ENCODE data around the gene MAN1A1.

Gene MAN1A1

DNA sequence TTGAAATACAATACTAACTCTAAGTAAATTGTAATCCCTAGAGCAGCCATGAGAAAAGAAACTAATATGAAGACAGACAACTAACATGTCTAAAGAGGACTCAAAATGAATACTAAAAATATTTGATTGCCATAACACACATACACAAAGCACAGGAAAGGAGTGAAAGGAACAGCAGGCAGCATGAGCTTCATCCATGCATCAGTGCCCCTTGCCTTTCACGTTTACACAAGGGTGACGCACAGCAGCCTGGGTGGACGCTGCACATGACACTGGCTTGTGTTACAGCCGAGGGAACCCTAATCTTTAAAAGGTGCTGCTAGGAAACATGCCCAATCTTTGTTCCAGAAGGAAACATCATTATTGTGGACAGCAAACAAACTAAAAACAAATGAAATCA, 123.5 kb downstream of the MAN1A1 start:
- DNase-seq: no peak

DNA sequence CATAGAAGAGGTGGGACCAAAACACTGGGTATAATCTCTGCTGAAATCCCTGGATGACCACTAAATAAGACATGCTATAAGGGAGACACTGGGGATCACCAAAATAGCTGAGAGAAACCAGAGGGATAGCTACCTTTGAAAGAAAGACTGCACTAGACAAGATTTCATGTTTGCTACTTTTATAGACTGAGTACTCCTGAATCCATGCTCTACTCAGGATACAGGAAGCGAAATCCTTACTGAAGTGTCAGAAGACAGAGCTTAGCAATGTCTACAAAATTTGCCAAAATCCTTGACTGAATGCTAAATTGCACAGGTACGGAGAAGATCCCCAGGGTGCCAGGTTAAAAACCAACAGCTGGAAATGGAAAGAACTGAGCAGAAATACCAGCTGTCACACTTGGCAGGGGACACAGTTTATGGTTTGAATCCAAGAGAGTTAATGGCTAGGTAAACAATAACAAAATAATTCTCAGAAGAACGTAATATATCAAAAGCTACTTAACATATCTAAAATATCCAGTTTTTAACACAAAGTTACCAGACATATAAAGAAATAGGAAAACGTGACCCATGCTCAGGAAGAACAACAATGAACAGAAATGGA, 125.4 kb downstream of the MAN1A1 start:
- DNase-seq: peak; percentile 73

DNA sequence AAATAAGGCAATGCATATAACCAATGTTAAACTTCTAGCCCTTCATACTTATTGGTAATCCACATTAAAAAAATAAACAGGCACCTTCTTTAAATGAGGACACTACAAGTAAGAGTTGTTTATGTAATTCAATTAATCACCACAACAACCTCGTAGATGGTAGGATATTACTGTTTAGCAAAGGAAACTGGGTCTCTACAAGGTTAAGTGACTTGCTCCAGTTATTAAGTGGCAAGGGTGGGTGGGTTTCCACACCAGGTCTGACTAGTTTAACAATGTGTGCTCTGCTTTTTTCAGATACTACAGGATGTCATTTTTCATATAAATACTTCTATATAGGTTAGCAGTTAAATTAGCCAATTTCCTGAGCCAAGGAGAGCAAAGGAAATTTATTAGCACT, 129.1 kb downstream of the MAN1A1 start:
- DNase-seq: no peak

DNA sequence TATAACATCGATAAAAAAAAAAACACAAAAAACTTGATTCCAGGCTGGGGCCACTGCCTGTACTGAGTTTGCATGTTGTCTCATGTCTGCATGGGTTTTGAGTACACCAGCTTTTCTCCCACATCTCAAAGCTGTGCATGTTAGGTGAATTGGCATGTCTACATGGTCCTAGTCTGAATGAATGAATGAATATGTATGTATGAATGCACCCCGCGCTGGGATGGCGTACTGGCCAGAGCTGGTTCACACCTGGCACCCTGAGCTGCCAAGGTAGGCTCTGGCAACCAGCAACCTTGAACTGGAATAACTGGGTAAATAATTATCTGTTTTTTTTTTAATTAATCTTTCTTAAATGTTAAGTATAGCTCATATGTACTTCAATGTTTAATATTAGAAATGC, 131.0 kb downstream of the MAN1A1 start:
- no peak for DNase-seq

DNA sequence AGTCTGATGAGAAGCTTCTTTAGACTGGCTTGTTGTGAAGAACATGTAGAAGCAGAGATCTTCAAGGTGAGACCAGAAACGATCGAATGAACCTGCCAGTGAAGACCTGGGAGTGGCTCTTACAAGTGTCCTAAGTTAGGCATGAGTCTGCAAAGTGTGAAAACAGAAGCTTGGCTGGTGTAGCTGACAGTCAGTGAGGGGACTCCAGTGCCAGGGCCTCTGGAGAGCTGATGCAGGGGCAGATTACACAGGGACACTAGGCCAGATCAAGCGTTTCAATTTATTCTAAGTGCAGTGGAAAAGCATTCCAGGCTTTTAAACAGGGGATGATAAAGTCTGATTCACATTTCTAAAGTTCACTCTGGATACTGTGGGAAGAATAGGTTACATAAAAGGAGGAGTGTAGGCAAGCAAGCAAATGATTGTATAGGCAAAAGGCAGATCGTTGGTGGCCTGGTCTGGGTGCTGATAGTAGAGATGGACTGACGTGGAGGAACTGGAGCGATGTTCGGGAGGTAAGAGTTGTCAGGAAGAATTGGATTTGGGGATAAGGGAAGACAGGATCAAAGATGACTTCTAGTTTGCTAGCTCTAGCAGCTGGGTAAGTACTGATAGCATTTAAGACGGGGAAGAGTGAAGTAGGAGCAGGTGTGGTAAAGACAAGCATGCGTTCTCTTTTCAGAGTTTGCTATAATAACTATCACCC, 133.5 kb downstream of the MAN1A1 start:
- no peak for DNase-seq

DNA sequence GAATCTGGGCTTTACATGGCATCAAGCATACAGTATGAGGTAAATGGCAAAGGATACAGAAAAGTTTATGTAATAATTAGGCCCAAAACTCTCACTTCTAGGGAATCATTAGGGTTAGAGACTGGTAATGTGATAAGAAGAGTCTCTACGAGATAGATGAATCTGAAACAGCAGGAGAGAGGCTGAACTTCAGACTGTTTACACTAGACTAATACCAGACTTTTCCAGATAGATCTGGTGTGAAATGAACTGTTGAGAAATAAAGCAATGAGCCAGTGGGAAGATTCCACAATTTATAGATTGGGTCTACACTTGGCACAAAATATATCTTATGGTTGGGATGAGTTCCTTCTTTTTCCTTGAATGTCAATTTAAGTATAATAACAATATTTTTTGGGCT, 134.3 kb downstream of the MAN1A1 start:
- DNase-seq: no peak

DNA sequence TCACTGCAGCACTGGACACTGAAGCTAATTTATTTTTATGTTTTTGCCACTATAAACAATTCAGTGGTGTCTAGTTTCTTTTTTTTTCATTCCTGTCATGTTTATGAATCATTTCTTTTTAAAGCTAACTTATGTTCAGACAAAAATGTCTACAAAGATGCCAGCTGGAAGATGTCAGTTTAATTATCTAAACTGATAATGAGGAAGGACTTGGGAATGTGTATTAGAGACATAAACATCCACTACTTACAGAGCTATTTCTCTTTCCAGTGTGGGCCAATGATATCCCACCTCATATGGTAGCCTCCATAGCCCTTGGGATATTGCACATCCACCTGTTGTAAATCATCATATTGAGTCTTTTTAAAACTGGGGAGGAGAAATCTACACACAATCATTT, 139.0 kb downstream of the MAN1A1 start:
- no peak for DNase-seq

DNA sequence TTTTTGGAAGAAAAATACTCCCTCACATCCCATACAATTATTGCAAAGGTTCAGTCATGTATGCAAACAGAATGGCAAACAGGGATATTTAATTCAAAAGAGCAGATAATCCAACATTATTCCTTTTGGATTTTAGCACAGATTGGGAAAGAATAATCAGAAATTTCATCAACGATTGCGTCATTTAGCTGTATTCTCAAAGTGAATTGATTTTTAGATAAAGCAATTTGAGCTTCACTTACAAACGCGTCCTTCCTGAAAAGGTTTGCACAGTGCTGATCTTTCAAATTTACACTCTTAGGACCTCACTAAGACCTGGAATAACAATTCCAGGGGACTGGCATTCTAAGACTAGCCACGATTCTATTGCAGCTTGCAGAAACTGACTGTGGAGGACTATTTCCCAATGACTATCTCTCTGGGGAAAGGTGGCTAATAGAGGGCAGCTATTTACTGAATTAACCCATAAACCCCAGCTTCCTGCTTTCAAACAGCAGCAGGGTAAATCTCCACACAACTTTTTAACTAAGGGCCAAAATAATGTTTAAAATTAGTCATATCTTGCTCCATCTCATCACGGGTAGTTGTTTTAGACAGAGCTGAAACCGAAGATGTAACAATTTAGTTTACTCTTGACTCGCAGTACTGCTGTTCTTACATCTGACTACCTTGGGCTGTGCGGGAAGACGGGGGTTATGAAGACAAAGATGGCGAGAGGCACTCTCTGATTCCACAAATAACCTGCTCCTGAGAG, 139.9 kb downstream of the MAN1A1 start:
- DNase-seq: no peak

DNA sequence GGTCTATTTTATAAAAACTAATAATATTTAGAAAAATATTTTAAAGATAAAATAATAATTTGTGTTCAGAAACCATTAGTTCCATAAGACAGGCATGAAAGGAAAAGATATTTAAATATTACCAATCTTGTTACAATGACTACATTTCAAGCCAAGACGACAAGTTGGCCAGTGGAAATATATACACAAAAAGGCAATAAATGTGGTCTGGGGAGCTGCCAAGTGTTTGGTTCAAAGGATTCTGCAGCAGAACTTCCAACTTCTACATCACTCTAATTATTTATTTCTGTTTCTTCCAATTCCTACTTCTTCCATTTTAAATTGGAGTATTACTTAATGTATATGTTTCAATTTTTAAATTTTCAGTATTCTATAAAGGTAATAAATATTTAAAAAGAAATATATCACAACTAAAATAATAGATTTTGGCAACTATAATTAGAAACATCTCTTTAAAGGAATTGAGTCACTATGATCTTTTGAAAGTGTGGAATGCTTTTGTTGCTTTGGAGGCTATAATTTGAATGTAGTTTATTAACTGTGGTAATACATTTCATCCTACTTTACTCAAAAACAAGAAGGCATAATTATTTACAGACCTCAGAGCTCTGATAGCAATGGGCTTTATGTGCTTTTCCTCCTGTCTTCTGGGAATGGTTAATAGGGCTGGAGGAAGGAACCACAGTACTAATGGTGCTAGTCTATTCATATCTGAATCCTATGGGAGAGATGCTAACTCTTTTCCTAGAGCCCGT, 141.4 kb downstream of the MAN1A1 start:
- peak; percentile 16 for DNase-seq

DNA sequence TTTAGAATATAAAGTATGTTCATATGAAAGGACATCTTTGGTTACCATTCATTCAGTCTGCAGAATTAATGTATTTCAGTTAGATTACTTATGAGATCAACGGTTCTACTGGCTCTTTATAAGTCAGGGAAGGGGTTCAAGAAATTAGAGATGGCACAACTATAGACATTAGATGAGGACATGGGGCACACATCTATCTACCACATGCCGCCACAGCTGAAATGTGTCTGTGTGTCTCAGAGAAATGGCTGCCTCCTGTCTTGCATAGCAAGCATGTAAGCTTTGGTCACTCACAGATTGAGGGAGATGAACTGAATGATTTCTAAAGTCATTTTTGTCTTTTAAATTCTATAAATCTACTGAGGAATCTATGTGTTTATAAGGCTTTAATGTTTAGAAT, 142.2 kb downstream of the MAN1A1 start:
- no peak for DNase-seq

DNA sequence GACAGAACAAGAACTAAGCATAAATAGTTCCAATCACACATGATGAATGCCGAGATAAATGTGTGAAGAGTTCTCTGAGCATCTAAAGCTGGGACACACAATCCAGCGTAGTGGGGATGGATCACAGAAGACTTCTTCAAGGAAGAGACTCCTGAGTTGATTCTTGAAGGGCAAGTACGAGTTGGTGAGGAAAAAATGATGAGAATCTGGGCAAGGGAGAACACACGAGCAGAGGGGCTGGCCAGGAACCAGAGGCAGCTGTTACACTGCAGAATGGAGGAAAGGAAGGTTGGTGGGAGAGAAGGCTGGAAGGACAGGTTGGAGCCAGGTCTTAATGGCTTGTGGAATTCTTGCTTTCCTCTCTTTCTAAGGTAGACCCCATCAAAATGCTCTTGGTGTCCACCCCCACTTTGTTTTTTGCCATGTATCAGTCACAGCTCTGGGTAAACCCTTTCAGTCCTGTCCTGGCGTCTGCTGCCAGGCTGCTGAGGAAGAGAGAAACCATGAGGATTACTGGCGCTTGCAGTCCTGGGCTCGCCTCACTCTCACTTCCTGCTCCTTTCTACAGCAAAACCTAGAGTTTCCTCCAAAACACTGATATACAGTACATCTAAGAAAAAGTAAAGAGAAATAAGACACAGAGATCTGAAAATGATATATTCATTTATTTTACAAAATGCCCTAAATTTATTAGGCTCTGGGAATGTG, 143.5 kb downstream of the MAN1A1 start:
- no peak for DNase-seq

DNA sequence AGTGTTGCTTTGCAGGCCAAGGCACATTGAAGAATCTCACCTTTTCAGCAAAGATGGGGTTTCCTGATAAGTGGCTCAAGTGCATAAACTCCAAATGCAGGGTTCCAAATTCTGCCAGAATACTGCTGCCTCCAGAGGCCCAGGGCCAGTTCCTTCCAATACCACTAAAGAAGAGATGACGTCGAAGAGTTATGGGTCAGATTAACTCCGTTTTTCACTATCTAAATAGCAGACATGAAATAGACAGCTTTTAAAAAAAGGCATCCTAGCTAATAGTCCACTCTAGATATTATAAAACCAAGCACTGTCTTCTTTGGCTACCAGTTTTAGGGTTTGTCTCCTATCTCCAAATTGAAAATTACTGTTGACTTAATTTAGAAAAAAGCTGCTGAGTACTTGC, 144.8 kb downstream of the MAN1A1 start:
- DNase-seq: no peak

DNA sequence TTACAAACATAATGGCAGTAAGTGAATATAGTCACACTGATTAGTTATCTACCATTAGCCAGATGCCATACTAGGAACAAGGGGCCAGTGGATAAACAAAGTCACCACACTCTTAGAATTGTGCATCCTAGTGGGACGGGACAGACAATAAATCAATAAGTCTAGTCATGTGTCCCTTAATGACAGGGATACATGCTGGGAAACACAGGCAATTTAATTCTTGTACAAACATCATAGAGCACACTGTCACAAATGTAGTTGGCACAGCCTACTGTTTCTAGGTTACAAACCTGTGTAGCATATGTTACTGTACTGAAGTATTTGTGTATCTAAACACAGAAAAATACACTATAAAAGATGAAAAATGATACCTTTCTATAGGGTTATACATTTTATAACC, 148.1 kb downstream of the MAN1A1 start:
- no peak for DNase-seq

DNA sequence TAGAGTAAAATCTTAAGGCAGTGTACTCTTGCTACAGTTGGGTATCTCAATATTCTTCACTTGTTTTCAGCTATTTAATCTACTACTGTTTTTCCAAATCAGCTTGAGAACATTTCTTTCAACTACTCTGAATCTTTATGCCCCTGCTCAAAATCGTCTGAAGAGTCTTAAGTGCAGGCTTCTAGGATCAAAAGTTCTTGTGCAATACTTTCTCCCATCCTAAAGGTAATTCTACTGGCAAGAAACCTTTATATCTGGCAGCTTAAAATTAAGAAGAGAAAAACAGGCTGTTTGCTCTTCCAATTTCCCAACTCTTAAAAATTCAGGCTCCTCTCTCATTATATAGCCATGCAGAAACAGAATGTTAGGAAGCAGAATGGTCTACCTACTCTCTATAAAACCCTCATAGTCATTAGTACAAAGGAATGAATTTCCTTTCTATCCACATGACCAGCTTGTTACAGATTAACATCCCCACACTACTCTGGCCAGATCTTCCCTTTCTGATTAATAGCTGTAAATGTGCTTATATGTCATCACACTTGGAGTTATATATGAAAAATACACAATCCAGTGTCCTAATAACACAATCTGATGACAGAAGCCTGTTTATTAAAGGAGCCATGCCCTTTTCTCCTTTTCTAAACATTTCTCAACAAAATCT, 148.9 kb downstream of the MAN1A1 start:
- DNase-seq: no peak

DNA sequence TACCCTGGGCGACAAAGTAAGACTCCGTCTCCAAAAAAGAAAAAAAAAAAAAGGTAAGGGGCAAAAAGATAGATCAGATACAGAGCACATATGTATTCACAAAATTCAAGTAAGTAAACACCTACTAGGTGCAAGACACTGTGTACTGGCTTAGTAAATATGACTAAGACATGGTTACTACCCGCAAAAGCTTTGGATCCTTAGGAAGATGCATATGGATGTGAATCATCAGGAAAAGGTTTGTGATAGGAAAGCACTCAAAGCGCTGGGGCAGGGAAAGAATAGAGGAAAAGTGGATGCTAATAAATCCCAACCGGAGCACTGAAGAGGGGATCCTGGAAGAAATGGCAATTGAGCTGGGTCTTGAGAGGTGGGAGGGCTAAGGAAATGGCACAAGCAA, 152.3 kb downstream of the MAN1A1 start:
- no peak for DNase-seq

DNA sequence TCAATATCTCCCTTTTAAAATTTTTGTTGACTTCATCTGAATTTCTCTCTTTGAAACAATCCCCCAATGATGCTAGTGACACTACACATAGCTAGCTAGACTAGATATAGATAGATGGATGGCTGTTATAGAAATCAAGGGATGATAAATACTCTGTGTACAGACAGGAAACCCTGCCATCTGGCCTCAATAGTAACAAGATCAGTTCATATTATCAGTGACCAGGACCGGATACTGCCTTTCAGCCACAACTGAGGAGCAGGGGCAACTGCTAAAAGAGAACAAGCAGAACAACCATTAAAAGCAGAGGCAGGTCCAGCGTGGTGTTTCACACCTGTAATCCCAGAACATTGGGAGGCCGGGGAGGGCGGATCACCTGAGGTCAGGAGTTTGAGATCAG, 152.8 kb downstream of the MAN1A1 start:
- no peak for DNase-seq

DNA sequence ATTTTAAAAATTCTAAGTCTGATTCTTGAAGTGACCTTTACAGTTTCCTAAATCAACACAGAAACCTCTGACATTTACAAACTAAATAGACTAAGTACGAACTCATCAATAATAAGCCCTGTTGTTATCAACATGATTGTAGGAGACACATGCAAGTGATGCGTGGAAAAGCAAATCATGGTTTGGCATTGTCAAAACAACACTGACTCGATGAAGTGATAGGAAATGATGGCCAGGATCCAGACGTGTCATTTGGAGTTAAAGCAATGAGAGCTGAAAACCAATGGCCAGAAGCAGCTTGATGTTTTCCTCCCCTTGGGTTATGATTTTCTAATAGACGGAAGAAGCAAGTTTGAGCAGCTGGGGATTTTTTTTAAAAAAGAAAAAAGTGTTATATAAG, 153.7 kb downstream of the MAN1A1 start:
- DNase-seq: no peak

DNA sequence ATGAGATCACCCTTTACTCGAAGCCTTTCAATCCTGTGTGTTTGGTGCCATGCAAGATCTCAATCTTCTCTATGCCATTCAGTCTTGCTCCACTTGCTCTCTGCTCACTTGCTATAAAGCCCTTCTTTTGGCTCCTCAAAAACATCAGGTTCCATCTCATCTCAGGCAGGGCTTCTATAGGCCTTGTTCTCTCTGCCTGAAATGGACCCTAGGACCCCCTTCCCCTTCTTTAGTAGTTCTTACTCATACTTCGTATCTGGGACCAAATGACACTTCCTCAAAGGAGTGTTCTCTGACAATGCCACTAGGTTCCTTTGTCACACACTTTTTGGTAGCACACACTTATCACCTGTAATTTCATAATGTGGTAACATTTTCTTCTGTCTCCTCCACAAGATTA, 154.4 kb downstream of the MAN1A1 start:
- no peak for DNase-seq

DNA sequence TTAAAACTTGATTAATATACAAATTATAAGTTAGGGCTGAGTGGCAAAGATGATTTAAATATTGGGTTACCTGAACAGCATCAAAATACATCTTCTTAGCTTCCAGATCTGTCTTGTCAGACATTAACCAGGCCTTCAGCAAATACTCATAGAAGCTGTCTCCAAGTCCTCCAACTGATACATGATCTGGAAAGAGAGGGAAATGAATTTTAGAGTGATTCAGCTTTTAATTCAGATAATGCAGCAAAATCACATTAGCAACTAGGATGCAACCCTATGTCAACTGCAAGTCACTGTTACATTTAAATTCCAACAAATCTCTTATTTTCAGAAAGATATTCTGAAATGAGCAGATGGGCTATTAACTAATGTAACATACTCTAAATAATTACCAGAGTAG, 155.9 kb downstream of the MAN1A1 start:
- DNase-seq: peak; percentile 23

DNA sequence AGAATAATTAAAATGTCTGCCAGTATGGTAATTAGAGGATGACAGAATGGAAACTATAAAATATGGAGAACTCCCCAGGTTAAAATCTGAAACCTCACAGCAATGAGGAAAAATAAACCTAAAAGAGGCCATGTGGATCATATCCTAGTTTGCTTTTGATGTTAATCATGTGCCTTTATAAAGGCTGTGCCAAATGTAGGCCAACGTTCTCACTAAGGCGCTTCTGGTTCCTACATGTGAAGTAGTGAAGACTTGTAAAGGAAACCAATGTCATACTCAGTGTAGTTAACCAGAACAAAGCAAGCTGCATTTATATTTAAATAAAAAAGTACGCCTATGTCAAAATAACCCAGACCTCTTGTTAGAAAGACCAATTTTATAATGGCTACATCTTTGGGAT, 157.4 kb downstream of the MAN1A1 start:
- no peak for DNase-seq

DNA sequence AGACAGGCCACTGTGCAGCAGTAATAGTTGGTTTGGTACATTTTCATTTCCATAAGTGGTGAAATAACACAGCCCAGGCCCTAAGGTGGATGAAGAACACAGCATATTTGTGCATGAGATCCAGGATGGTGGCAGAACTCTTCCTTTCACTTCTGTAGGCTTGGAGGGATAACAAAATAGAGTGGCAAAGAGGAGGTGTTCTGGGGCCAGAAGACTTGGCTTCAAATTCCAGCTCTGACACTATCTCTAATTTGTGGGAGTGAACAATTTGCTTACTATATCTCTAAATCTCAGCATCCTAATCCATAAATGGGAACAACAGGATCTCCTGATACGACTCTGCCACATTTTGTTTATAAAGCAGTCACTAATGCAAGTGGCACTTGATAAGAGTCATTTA, 159.4 kb downstream of the MAN1A1 start:
- no peak for DNase-seq

DNA sequence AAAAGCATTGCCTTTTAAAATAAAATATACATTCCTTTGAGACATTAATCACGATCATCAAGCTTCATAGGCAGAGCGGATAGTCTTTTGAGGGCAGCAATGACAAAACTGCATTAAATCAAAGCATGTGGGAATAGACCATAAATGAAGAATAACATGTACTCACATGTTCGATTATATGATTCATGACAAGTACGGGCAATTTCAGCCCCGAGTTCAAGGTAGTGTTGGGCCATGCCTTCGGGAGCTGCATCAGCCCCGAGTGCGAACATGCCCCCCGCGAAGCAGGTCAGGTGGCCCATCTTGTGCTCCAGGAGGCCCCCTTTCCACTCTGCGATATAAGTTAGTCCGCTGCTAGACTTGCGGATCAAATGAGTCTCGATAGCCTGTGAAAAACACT, 160.1 kb downstream of the MAN1A1 start:
- DNase-seq: no peak

All from NCI-H1105 treated with DMSO at 0.1 percent for 48 hours (cell line).